DMS53 (cell line): ENCODE results near the gene KDM4B.
"Not testable (repeated sequence)": the region's sequence is repeated elsewhere in the genome, so short reads cannot be mapped to it uniquely, and the experiment has no call there.

Experiments
- DNase-seq: peaks from one replicate; lab custom pipeline; 2025; lab: John Stamatoyannopoulos, UW

Gene KDM4B

DNA sequence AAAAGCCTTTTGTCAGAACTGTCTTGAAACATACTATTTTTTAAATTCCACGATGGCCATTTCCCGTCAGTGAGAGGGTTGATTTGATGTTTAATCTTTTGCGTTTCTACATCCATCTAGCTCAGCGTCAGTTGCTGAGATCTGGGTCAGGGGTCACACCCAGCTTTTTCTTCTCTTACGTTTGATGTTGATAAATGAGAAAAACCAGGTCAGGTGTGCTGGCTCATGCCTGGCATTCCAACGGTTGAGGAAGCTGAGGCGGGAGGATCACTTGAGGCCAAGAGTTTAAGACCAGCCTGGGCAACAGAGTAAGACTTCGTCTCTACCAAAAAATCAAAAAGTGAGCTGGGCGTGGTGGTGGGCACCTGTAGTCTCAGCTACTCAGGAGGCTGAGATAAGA, 202.8 kb downstream of the KDM4B start:
- no peak for DNase-seq

DNA sequence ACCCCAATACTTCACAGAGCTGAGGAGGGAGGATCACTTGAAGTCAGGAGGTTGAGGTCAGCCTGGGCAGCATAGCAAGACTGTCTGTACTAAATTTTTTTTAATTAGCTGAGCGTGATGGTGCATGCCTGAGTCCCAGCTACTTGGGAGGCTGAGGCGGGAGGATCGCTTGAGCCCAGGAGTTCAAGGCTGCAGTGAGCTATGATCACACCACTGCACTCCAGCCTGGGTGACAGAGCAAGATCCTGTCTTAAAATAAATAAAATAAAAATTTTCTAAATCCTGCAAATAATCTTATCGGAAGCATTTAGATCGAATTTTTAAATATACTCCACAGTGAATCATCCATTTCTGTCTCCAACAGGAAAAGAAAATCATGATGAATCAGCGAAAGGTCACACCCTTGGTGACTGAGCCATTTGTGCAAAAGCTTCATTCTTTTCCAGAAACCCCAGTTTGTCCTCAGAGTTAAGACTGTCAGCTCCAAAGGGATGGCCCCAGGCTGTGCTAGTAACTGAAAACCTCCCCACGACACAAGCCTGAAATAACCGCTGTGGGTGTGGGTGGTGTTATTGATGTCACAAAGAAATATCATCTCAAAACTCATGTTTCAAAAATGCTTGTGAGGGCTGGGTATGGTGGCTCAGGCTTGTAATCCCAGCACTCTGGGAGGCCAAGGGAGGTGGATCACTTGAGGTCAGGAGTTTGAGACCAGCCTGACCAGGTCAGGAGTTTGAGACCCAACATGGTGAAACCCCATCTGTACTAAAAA, 204.1 kb downstream of the KDM4B start:
- no peak for DNase-seq

DNA sequence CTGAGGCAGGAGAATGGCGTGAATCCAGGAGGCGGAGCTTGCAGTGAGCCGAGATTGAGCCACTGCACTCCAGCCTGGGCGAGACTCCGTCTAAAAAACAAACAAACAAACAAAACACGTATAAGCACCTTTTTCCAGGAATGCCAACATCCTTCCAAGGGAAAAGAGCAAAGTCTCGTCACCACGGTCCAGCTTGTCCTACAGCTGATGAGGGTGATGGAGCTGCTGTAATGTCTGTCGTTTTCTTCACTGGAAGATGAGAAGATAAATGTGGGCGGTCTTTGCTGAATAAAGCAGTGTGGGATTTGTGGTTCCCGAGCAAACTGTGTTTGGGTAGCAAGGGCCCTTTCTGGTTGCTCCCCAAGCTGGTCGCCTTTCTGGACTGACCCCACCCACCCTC, 205.1 kb downstream of the KDM4B start:
- DNase-seq = no peak

DNA sequence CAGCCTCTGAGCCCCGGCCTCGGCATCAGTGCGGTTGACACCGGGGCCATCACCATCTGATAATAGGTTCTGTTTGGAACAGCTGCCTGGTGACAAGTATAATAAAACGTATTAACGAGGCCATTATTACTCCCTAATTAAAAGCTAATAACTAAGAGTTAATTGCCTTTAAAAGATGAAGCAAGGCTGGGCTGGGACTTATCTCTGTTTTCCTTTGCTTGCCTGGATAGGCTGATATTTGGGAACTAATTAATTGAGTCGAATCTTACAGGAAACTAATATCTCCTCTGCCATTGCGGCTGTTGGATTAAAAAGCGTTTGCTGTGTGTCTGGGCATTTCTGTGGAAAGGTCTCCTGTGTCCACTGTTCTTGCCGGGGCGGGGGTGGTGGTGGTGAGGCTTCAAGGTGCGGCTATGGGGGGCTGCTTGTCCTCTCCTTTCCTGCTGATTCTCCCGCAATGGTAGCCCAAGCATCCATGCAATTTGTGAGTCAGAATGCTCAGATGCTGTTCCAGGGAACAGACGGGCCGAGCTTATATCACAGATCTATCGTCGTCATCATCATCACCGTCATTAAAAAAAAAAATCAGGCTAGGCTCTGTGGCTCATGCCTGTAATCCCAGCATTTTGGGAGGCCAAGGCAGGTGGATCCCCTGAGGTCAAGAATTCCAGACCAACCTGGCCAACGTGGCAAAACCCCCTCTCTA, 209.0 kb downstream of the KDM4B start:
- no peak for DNase-seq

DNA sequence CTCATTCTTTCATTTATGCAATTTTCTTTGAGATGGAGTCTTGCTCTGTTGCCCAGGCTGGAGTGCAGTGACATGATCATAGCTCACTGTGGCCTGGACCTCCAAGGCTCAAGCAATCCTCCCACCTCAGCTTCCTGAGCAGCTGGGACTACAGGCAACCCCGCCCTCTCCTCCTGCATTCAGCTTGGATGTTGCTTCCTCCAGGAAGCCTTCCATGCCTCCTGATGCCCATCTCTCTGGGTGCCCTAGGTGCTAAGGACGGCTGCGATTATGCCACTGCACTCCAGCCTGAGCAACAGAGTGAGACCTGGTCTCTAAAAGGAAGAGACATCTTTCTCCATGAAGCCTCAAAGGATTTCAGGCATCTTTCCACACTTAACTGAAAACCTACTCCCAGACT, 209.9 kb downstream of the KDM4B start:
- DNase-seq = no peak

DNA sequence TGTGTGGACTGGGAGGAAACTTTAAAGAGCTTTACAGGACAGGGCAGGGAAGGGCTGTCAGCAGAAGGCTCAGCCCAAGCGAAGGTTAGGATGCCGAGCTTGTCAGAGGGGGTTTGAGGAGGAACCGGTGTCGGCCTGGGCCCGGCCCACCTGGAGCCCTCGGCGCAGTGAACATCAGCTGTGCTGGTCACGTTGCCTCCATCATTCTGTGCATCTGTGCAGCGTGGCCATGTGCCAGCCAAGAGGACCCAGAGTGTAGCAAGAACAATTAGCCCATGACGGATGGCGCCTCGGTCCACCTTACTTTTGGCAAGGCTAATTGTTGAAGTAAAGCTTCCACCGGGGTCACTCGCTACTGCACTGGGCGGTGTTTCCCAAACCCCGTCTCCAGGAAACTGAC, 210.3 kb downstream of the KDM4B start:
- DNase-seq = no peak

DNA sequence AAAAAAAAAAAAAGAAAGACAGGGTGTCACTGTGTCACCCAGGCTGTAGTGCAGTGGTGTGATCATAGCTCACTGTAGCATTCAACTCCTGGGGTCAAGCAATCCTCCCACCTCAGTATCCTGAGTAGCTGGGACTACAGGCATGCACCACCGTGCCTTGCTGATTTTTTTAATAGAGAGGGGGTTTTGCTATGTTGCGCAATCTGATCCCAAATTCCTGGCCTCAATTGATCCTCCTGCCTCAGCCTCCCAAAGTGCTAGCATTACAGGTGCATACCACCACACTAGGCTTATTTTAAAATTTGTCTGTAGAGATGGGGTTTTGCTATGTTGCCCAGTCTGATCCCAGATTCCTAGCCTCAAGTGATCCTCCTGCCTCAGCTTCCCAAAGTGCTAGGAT, 212.4 kb downstream of the KDM4B start:
- DNase-seq = no peak

DNA sequence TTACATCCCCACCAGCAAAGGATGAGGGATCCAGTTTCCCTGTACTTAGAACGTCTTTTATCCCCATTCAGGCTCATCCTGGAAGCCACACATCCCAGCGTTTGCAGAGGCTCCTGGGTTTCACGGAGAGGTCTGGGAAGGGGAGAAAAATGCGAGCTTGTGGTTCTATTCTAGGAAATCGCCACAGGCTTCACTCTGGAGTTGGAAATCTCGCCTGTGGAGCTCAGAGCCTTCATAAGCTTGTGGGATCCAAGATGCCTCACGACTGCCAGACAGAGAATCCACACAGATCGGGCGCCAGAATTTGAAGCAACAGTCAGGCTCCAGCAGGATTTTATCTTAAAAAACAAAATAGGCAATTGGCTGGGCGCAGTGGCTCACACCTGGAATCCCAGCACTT, 213.8 kb downstream of the KDM4B start:
- no peak for DNase-seq

DNA sequence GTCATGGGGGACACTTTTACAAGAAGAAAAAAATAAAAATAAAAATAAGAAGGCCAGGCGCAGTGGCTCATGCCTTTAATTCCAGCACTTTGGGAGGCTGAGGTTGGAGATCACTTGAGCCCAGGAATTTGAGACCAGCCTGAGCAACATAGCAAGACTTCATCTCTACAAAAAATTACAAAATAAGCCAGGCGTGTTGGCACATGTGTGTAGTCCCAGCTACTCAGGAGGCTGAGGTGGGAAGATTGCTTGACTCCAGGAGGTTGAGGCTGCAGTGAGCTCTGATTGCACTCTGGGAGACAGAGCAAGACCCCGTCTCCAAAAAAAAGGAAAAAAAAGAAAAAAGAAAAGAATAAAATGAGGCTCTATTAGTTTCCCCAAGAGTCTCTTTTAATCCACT, 214.7 kb downstream of the KDM4B start:
- no peak for DNase-seq

DNA sequence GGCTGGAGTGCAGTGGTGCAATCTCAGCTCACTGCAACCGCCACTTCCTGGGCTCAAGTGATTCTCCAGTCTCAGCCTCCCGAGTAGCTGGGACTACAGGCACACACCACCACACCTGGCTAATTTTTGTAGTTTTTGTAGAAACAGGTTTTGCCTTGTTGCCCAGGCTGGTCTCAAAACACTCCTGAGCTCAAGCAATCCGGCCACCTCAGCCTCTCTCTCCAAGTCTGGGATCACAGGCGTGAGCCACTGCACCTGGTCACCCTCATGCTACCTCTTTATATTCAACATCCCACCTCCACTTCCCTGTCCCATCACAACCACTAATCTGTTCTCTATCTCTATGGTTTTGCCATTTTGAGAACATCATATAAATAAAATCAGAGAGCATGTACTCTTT, 216.0 kb downstream of the KDM4B start:
- no peak for DNase-seq

DNA sequence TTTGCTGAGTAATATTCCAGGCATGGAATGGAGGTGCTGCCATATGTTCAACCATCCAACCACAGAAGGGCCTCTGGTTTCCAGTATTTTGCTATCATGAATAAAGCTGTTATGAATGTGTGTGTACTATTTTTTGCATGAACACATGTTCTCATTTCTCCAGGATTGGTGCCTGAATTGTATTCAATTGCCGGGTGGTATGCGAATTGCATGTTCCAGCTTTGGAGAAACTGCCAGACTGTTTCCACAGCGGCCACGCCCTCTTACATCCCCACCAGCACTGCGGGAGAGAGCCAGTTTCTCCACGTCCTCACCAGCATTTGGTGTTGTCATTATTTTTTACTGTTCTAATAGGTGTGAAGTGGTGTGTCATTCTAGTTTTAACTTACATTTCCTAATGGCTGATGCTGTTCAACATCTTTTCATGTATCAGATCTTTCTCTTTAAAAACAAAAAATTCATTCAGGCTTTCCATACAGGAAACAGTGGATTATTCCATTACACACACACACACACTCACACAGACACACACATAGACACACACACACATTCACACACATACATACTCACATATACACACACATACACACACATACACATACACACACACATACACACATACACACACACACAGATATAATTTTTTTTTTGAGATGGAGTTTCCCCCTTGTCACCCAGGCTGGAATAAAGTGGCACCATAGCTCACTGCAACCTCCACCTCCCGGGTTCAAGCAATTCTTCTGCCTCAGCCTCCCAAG, 217.6 kb downstream of the KDM4B start:
- DNase-seq = no peak

DNA sequence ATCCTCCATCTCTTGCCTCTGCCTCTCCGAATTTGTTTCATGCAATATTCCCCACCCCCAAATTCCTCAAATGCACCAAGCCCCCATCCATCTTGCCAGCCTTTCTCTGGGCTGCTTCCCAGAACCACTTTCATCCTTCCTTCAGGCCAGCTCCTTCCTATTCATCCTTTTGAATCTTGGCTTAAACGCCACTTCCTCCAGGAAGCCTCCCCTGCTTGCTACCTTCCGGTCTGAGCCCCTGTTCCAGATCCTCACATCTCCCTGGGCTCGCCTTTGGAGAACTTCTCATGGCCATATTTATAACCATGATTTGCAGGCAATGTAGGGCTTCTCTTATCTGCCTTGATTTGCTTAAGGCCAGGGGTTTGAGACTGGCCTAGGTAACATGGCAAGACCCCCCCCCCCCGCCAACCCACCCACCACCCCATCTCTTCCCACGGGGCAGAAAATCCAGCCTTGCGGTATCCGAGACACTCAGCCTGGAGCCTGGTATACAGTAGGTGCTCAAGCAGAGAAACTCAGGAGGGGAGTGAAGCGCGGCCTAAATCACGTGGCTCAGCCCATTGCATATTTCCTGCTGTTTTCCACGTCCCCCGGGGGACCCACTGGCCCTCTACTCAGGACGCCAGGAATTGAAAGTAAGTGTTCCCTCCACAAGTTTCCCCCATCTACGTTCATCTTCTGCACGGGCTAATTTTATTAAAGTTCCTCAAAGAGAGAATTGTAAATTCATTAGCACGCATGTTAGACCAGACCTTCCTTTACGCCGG, 219.8 kb downstream of the KDM4B start:
- no peak for DNase-seq

DNA sequence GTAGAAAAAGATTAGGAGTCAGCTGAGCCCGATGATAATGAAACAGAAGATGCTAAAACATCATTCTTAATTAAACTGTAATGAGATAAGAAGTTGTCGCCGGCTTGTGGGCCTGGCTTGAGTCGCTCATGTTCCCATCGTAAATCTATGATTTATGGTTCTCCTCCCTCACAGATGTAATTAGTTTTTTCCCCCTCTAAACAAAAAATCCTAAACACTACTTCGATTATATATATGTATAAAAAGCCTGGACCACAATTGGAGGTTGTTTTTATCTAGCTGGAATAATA, 220.3 kb downstream of the KDM4B start:
- no peak for DNase-seq

DNA sequence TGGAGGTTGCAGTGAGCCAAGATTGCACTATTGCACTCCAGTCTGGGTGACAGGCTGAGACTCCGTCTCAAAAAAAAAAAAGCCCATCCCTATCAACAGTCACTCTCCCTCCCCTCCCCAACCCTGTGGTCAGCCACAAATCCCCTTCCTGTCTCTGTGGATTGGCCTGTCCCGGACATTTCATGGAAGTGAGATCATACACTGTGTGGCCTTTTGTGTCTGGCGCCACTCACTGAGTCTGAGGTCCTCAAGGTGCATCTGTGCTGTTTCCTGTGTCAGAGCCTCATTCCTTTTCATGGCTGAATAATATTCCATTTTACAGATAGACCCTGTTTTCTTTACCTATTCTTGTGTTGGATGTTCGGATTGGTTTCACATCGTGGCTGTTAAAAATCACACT, 222.2 kb downstream of the KDM4B start:
- no peak for DNase-seq

DNA sequence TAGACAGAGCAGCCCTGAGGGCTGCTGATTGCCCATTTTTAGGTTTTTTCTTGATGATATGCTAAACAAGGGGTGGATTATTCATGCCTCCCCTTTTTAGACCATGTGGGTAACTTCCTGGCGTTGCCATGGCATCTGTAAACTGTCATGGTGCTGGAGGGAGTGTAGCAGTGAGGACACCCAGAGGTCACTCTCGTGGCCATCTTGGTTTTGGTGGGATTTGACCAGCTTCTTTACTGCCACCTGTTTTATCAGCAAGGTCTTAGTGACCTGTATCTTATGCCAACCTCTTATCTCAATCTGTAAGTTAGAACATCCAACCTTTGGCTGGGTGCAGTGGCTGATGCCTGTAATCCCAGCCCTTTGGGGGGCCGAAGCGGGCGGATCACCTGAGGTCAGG, 223.7 kb downstream of the KDM4B start:
- DNase-seq = no peak

DNA sequence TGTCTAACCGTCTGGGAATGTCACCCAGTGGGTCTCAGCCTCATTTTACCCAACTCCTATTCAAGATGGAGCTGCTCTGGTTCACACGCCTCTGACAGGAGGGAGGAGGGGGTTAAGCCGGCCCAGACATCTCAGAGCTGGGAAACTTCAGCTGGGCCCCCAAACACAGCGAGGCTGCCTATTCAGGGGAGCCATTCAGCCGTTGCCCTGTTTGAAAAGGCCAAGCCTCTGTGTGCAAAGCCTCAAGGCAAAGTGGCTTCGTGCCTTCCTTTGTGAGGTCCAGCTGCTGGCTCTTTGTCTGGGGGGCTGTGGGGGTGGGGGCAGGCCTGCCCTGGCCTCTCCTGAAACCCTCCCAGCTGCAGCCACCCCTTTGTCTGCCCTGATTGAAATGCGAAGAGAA, 224.3 kb downstream of the KDM4B start:
- DNase-seq = no peak

DNA sequence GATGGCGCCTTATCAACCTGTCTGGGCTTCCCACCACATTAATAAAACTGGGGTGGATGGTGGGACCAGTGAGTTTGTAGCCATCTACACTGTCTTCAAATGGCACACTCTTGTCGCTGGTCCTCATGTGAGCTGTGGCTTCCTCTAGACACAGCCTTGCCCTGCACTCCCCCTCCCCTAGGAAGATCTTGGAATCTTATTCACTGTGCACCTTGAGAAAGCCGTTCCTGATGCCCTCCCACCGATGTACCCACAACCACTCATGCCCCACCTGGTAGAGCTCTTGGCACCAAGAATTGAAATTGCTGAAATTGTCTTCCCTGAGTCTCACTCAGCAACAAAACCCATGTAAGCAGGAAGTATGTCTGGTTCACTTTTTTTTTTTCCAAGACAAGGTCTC, 225.7 kb downstream of the KDM4B start:
- no peak for DNase-seq

DNA sequence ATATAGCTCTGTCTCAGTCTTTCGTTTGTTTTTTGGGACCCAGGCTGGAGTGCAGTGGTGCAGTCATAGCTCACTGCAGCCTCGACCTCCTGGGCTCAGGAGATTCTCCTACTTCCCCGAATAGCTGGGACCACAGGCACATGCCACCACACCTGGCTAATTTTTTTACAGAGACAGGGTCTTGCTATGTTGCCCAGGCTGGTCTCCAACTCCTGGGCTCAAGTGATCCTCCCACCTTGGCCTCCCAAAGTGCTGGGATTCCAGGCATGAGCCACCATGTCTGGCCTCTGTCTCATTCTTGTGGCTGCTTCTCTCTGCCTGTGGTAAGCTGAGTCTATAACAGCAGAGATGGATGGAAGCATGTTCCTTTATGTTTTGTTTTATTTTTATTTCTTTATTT, 226.7 kb downstream of the KDM4B start:
- not testable (repeated sequence) for DNase-seq

DNA sequence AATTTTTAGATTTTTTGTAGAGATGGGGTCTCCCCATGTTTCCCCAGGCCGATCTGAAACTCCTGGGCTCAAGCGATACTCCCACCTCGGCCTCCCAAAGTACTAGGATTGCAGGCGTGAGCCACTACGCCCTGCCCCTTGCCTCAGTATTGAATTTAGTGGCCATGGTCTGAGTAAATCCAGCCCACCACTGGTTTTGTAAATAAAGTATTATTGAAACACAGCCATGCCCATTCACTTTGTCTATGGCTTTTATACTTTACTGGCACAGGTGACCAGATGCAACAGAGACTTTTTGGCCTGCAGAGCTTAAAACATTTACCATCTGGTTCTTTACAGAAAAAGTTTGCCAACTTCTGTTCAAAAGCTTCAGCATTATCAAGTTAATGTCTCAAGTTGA, 227.9 kb downstream of the KDM4B start:
- DNase-seq = no peak

DNA sequence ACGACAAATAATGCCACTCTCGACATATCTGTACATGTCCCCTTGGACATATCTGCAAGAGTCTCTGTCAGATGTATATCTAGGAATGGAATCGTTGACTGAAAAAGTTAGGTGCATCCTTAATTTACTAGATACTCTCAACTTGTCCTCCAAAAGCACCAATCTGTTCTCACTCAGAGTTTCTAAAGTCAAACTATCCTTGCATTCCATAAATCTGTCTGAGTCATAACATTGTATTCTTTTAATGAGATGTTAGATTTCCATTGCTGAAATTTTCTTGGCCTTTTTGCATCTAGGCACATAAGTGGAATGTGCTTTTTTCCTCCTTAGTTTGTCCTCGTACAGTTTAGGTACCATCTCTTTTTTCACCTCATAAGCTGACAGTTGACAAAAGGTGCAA, 231.9 kb downstream of the KDM4B start:
- no peak for DNase-seq

DNA sequence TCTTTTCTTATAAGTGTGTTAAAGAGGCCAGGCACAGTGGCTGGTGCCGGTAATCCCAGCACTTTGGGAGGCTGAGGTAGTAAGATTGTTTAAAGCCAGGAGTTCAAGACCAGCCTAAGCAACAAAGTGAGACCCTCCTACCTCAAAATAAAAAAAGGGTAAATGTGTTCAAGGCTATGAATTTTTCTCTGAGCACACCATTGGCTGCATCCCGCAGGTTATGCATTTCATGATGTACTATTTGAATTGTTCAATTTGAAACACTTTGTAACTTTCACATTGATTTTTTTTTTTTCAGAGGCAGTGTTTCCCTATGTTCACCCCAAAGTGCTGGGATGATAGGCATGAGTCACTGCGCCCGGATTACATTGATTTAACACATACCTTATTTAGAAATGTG, 233.6 kb downstream of the KDM4B start:
- no peak for DNase-seq
